Left renal cortex interstitium (tissue), 4 donors: ENCODE measurements around the gene AGBL5. TPM values are rescaled to one million over a fixed set of nuclear protein-coding genes. Genes with fewer than 3 reads are reported as not detected.
A peak's percentile ranks its signal among the peaks of the same experiment; 100 is the strongest.

ENCODE experiments used
- DNase-seq, 4 donors: peaks; one replicate each; pipeline ENCODE4 v3.0.0-alpha.2; 2013; ENCODE audit warnings: low read depth in 4 of 4, low spot score in 2 of 4, missing footprints in 1 of 4
- polyA plus RNA-seq, 4 donors: library from polyadenylated mRNA; unstranded; fragments of 120-200 nt; gene quantifications; one replicate each; pipeline ENCODE4 v1.2.1, GENCODE V29; 2013; ENCODE audit not compliant: insufficient read length in 4 of 4

Gene AGBL5
- polyA plus RNA-seq, 4 donors, result 58.7 to 71.0 (median 65.6) TPM

GRCh38 chr2:27076323-27076722 lies 24.9 kb downstream of the AGBL5 start:
- DNase-seq, result no peak

- no peak for DNase-seq
Measured at GRCh38 chr2:27077231-27077630, 25.8 kb downstream of the AGBL5 start.

GRCh38 chr2:27078267-27079194 lies 27.1 kb downstream of the AGBL5 start, which contains the start of gene EMILIN1:
Gene EMILIN1 (plus strand): TSS chr2:27078615. CDS start chr2:27079066, 451 bp downstream.
- DNase-seq, result peak in 2 of 4 donors; percentile 80

GRCh38 chr2:27079233-27080139 lies 28.0 kb downstream of the AGBL5 start:
- no peak for DNase-seq

- no peak for DNase-seq
Measured at GRCh38 chr2:27080140-27080469, 28.6 kb downstream of the AGBL5 start.

GRCh38 chr2:27080603-27080936 lies 29.1 kb downstream of the AGBL5 start:
- no peak for DNase-seq

- DNase-seq, result no peak
Measured at GRCh38 chr2:27081984-27082772, 30.7 kb downstream of the AGBL5 start.

GRCh38 chr2:27082773-27083409 lies 31.4 kb downstream of the AGBL5 start:
- DNase-seq, result no peak

GRCh38 chr2:27083410-27084296 lies 32.2 kb downstream of the AGBL5 start:
- no peak for DNase-seq

- DNase-seq, result no peak
Measured at GRCh38 chr2:27084297-27085061, 33.0 kb downstream of the AGBL5 start.

GRCh38 chr2:27085062-27085672 lies 33.7 kb downstream of the AGBL5 start:
- DNase-seq, result no peak

GRCh38 chr2:27085673-27086089 lies 34.2 kb downstream of the AGBL5 start:
- no peak for DNase-seq

GRCh38 chr2:27086090-27086723 lies 34.7 kb downstream of the AGBL5 start:
- peak in 3 of 4 donors; percentile 86 to 93 (median 88) for DNase-seq

GRCh38 chr2:27086724-27087593 lies 35.5 kb downstream of the AGBL5 start, which contains the start of gene KHK:
Gene KHK (plus strand): TSS chr2:27086772. CDS start chr2:27087260, 488 bp downstream.
- DNase-seq, result no peak

- DNase-seq, result no peak
Measured at GRCh38 chr2:27087823-27088410, 36.4 kb downstream of the AGBL5 start.

- DNase-seq, result no peak
Measured at GRCh38 chr2:27088634-27089033, 37.2 kb downstream of the AGBL5 start.
